HG03039 (cell line): Measurements from ENCODE around the gene TMEM255B.
"Not testable (repeated sequence)": the region's sequence is repeated elsewhere in the genome, so short reads cannot be mapped to it uniquely, and the experiment has no call there.

ENCODE experiments used
- ATAC-seq: cut with Tn5 transposase; IDR thresholded peaks from one replicate; pipeline ENCODE4 v1.9.1; 2021; ENCODE audit warnings: mild to moderate bottlenecking, moderate library complexity; ENCODE audit not compliant: unreplicated experiment

The TMEM255B gene

GRCh38 chr13:113785051-113786010 is 26.3 kb downstream of the TMEM255B start:
- ATAC-seq = no peak

GRCh38 chr13:113786262-113786841 is 27.3 kb downstream of the TMEM255B start:
- no peak for ATAC-seq

- no peak for ATAC-seq
These were observed 28.7 kb downstream of the TMEM255B start for GRCh38 chr13:113787694-113788093.

- no peak for ATAC-seq
These were observed 29.5 kb downstream of the TMEM255B start for GRCh38 chr13:113788413-113789135.

- no peak for ATAC-seq
These were observed 30.1 kb downstream of the TMEM255B start for GRCh38 chr13:113789167-113789566.

- not testable (repeated sequence) for ATAC-seq
These were observed 30.9 kb downstream of the TMEM255B start for GRCh38 chr13:113789931-113790330.

GRCh38 chr13:113791226-113791625 is 32.2 kb downstream of the TMEM255B start:
- ATAC-seq = no peak

GRCh38 chr13:113791761-113792160 is 32.7 kb downstream of the TMEM255B start:
- ATAC-seq = no peak

- ATAC-seq = no peak
These were observed 33.3 kb downstream of the TMEM255B start for GRCh38 chr13:113792236-113792770.

GRCh38 chr13:113792886-113793717 is 34.1 kb downstream of the TMEM255B start:
- no peak for ATAC-seq

- no peak for ATAC-seq
These were observed 34.7 kb downstream of the TMEM255B start for GRCh38 chr13:113793718-113794085.

GRCh38 chr13:113794086-113794485 is 35.1 kb downstream of the TMEM255B start:
- no peak for ATAC-seq

- no peak for ATAC-seq
These were observed 35.7 kb downstream of the TMEM255B start for GRCh38 chr13:113794764-113795173.

- ATAC-seq = not testable (repeated sequence)
These were observed 36.3 kb downstream of the TMEM255B start for GRCh38 chr13:113795362-113795761.

GRCh38 chr13:113796211-113796963 is 37.4 kb downstream of the TMEM255B start:
- ATAC-seq = no peak

- ATAC-seq = no peak
These were observed 38.1 kb downstream of the TMEM255B start for GRCh38 chr13:113796964-113797676.

GRCh38 chr13:113798200-113798811 is 39.3 kb downstream of the TMEM255B start:
- ATAC-seq = no peak

- no peak for ATAC-seq
These were observed 41.5 kb downstream of the TMEM255B start for GRCh38 chr13:113800576-113800926.
